ENCODE data around the gene GALNT2. TPM values are rescaled to one million over a fixed set of nuclear protein-coding genes. Genes with fewer than 3 reads are reported as not detected.

Gene GALNT2
- total and polyA plus RNA-seq, 9 donors = 38.6 to 142 (median 83.7) TPM

- H3K27me3 ChIP-seq = no peaks in the 10 kb centered on the region
- no peaks in the 10 kb centered on the region for H3K36me3 ChIP-seq
- DNase-seq = no peak
- intact Hi-C loops (cut with DNase I) = no loop called here
- H3K27ac ChIP-seq = no peak overlapping the region
- H3K4me1 ChIP-seq (ENCODE audit: insufficient read depth) = peaks cover 11% of the 10 kb centered on the region
- H3K9me3 ChIP-seq = no peaks in the 10 kb centered on the region
- TF ChIP-seq POLR2A (IDR thresholded peaks at IDR 0.05) = no peak
- H3K4me3 ChIP-seq = no peak overlapping the region
- 86 to 88% (median 87%) methylated on average over 15 of the region's 15 CpGs for WGBS, 3 donors
Measured at GRCh38 chr1:230148126-230148652, 81.2 kb downstream of the GALNT2 start.

GRCh38 chr1:230148768-230149469 lies 81.9 kb downstream of the GALNT2 start:
- no peak for DNase-seq
- intact Hi-C loops (cut with DNase I) = no loop called here
- 90 to 96% (median 95%) methylated on average over 11 of the region's 11 CpGs for WGBS, 3 donors
- Histone ChIP-seq H3K36me3 (no peaks in the 10 kb centered on the region), H3K4me3 (no peak overlapping the region), H3K27me3 (no peaks in the 10 kb centered on the region), H3K9me3 (no peaks in the 10 kb centered on the region), H3K27ac (no peak overlapping the region), H3K4me1 (ENCODE audit: insufficient read depth) (peaks cover 11% of the 10 kb centered on the region)
- TF ChIP-seq POLR2A (IDR thresholded peaks at IDR 0.05) (no peak), CTCF (IDR thresholded peaks at IDR 0.05) (no peak), EP300 (IDR thresholded peaks at IDR 0.05) (no peak)

- no peaks in the 10 kb centered on the region for H3K27me3 ChIP-seq
- H3K4me3 ChIP-seq = no peak overlapping the region
- H3K4me1 ChIP-seq (ENCODE audit: insufficient read depth) = peaks cover 15% of the 10 kb centered on the region
- H3K36me3 ChIP-seq = no peaks in the 10 kb centered on the region
- WGBS, 3 donors = 64 to 77% (median 67%) methylated on average over 15 of the region's 15 CpGs
- TF ChIP-seq POLR2A (IDR thresholded peaks at IDR 0.05) (no peak), EP300 (IDR thresholded peaks at IDR 0.05) (no peak), CTCF (IDR thresholded peaks at IDR 0.05) (no peak)
- no peak overlapping the region for H3K27ac ChIP-seq
- intact Hi-C loops (cut with DNase I) = no loop called here
- DNase-seq = no peak
- H3K9me3 ChIP-seq = no peaks in the 10 kb centered on the region
Measured at GRCh38 chr1:230149751-230150584, 82.9 kb downstream of the GALNT2 start.

DNA sequence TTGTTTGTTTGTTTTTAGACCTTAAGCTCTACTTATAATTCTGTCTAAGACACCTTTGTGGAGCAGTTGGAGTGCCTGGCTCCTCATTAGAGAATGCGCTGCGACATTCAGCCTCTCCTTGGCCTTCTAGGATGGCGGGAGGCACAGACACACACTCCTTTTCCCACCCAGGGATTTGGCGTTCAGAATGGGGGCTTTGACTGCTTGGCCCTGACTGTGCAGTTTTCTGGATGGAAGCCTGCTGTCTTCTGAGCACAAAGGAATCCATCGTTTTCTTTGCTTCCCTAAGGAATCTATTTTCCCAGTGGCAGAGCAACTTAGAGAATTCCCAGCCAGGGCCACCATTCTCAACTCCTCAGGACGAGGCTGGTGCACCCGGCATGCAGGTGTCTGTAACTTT lies 83.6 kb downstream of the GALNT2 start:
- H3K4me3 ChIP-seq = no peak overlapping the region
- intact Hi-C loops (cut with DNase I) = no loop called here
- H3K4me1 ChIP-seq (ENCODE audit: insufficient read depth) = peaks cover 17% of the 10 kb centered on the region

DNA sequence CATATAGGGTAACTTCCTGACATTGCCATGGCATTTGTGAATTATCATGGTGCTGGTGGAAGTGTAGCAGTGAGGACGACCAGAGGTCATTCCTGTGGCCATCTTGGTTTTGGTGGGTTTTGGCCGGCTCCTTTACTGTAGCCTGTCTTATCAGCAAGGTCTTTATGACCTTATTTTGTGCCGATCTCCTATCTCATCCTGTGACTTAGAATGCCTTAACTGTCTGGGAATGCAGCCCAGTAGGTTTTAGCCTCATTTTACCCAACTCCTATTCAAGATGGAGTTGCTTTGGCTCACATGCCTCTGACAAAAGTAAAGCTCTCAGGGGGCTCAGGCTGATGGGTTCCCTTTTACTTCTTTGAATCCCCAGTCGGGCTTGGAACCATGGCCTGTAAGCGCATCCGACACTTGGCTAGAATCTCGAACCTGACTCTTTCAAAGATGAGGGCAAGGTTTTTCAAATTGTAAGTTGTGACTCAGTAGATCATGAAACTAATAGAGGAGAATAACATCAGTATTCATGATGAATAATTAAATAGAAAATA lies 85.0 kb downstream of the GALNT2 start:
- TF ChIP-seq POLR2A (IDR thresholded peaks at IDR 0.05) (no peak), CTCF (IDR thresholded peaks at IDR 0.05) (no peak), EP300 (IDR thresholded peaks at IDR 0.05) (no peak)
- Histone ChIP-seq H3K4me3 (no peak overlapping the region), H3K36me3 (no peaks in the 10 kb centered on the region), H3K4me1 (ENCODE audit: insufficient read depth) (peaks cover 20% of the 10 kb centered on the region), H3K9me3 (no peaks in the 10 kb centered on the region), H3K27ac (no peak overlapping the region), H3K27me3 (no peaks in the 10 kb centered on the region)
- intact Hi-C loops (cut with DNase I) = no loop called here
- DNase-seq = no peak
- WGBS, 3 donors = 88 to 93% (median 91%) methylated on average over 7 of the region's 7 CpGs

More for the DNA sequence above, 83.6 kb downstream of the GALNT2 start:
- Histone ChIP-seq H3K36me3 (no peaks in the 10 kb centered on the region), H3K27me3 (no peaks in the 10 kb centered on the region), H3K27ac (no peak overlapping the region), H3K9me3 (no peaks in the 10 kb centered on the region)
- 40 to 52% (median 50%) methylated on average over 7 of the region's 7 CpGs for WGBS, 3 donors
- no peak for TF ChIP-seq POLR2A (IDR thresholded peaks at IDR 0.05)
- no peak for TF ChIP-seq EP300 (IDR thresholded peaks at IDR 0.05)
- DNase-seq = no peak

Measured in ovary (tissue), 9 donors.